Right forelimb (tissue), 1 donor: ENCODE measurements around the gene BTG3.

Experiments
- DNase-seq: peaks from one replicate; pipeline ENCODE4 v3.0.0-alpha.2; 2018

Gene BTG3

DNA sequence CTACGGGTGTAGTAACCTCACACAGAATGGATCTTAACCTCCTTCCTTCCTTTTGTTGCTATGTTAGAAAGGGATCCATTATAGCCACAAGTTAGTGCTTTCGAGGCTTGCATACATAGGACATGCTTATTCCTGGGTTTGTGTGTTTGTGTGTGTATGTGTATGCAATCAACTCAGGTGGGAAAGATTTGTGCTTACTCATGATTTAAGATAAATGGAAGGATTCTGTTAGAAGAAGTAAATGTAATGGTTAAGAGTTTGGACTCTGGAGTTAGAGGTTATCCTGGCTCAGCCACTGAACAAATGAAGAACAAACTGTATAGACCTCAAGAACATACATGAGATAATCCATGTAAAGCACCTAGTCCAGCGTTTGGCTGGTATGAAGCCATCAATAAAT, 28.8 kb downstream of the BTG3 start:
- DNase-seq, result no peak

GRCh38 chr21:17580319-17580718, 32.4 kb downstream of the BTG3 start:
- DNase-seq, result no peak

DNA sequence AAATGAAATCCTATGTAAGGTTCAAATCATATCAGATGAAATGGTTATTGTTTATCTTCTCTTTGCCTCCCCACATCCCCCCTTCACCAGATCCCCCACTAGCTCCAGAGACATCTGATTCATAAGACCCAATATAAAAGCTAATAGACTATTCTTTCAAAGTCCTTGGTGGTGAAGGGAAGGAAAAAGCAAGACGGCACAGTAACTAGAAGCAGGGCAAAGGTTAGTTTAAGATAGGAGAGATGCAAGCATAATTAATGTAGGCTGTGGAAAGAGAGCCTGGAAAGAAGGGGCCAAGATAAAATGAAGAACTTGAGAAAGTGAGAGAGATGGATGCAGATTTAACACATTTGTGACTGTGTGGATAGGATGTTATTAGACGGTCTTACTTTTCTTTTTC, 33.8 kb downstream of the BTG3 start:
- DNase-seq, result no peak

- no peak for DNase-seq
Measured at GRCh38 chr21:17578162-17578561, 34.5 kb downstream of the BTG3 start.

- DNase-seq, result no peak
Measured at GRCh38 chr21:17577701-17578100, 35.0 kb downstream of the BTG3 start.

- no peak for DNase-seq
Measured at GRCh38 chr21:17576080-17576835, 36.4 kb downstream of the BTG3 start.

GRCh38 chr21:17575076-17575475, 37.6 kb downstream of the BTG3 start:
- no peak for DNase-seq

- no peak for DNase-seq
Measured at GRCh38 chr21:17572431-17572830, 40.3 kb downstream of the BTG3 start.

DNA sequence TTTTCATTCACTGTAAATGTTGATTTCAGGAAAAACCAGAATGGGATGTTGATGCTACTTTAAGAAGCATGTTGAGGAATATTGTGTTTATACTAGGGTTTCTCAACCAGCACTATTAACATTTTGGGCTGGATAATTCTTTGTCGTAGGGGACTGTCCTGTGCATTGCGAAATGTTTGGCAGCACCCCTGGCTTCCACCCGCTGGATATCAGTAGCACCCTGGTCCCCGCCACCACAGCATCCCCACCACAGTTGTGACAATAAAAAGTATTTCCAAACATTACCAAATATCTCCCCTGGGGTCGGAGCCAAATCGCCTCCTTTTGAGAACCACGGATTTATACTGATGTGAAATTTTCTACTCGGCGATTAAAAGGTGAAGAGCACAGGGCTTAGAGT, 41.9 kb downstream of the BTG3 start:
- no peak for DNase-seq

GRCh38 chr21:17560377-17561025, 52.2 kb downstream of the BTG3 start:
- no peak for DNase-seq

DNA sequence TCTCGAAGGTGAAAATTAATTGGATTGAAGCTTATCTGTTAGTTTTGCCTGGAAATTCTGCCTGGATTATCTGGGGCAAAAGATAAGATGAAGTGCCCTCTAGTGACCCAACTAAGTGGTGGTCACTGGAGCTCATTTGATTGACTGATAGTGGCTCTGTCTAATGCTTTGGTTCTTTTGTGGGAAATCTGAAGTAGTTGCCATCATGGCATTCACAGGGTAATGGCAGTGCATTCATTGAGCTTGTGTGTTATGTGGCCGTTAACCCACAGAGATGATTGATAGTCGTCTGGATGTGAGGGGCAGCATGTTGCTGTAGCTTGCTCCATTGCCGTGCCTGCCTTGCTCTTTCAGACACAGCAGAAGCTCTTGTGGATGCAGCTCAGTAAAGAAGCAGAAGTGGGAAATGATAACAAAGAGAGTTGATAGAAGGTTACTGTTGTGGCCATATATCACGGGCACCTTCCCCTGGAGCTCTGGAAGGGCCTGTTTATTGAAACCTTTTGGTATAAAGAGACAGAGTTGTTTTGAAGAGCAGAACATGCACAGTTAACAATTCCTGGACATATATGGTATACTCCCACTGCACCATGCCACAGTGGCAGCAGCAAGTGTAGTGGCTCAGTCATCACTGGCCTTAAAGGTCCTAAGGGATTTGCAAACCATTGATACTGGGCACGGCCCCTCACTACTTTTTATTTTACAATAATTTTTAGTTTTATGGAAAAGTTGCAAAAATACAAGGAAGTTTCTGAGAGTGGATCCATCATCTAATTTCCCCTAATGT, 57.8 kb downstream of the BTG3 start:
- DNase-seq, result no peak

DNA sequence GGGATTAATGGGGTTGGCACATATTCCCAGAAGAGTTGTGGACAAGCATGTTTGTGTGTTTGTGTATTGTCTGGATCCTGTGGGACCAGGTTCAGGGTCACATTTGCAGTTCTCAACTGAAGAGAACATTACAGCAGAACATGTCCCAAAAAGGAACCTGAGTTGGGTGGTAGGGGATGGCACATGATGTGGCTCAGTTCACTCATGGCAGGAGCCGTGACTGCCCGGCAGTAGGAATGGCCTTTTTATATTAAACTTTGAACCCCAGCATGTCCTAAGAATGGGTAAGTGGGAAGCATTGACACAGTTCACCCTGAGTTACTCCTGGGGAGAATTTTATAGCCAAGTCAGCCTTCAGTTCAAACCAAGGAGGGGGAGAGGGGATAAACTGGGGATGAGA, 58.6 kb downstream of the BTG3 start:
- DNase-seq, result no peak

DNA sequence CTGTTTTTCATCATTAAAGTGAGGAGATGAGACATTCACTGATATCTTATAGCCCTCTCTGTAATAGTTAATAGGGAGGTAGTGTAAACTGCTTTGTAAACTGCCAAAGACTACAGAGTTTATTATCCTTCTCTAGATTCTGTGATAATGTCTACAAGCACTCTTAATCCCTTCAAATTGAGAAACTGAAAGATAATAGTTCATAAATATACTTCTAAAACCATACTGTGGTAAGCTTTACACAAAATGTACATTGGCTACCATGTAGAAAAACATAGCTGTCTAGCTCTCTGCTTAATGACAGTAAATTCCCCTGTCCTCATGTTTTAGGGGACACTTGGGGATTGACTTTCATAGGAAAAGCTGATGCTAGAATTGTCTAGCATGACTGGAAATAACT, 60.3 kb downstream of the BTG3 start:
- no peak for DNase-seq

GRCh38 chr21:17550671-17551308, 61.9 kb downstream of the BTG3 start:
- no peak for DNase-seq

GRCh38 chr21:17548262-17548661, 64.4 kb downstream of the BTG3 start:
- no peak for DNase-seq

DNA sequence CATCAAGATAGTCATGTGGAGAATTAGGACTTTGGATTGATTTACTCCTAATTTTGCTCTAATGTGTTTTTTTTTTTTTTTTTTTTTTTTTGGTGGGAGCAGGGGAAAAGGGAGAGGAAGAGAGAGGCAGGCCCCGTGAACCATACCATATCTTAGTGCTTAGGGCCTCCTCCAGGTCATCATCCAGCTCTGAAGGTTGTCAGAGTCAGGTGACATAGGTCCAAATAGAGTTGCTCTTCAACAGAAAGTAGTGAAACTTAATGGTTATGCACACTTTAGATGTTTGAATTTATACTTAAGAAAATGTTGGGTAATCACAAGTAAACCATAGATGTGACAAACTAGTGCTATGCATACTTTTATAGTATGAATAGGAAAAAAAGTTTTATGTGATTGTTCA, 67.7 kb downstream of the BTG3 start:
- DNase-seq, result no peak
